Glomerular visceral epithelial cell (primary cell): Measurements from ENCODE around the gene ANKRD65.

Experiments
- DNase-seq: peaks from one replicate; pipeline ENCODE4 v3.0.0-alpha.2; 2016; ENCODE audit errors: extremely low spot score

Gene ANKRD65

GRCh38 chr1:1442069-1442770, 21.1 kb upstream of the ANKRD65 start:
- DNase-seq = no peak

- DNase-seq = peak; percentile 54
These were observed 20.2 kb upstream of the ANKRD65 start for GRCh38 chr1:1441002-1441888.

GRCh38 chr1:1440262-1441001, 19.4 kb upstream of the ANKRD65 start:
- DNase-seq = no peak

GRCh38 chr1:1439546-1440261, 18.6 kb upstream of the ANKRD65 start:
- no peak for DNase-seq

- no peak for DNase-seq
These were observed 17.7 kb upstream of the ANKRD65 start for GRCh38 chr1:1438531-1439381.

- DNase-seq = peak; percentile 91
These were observed 16.9 kb upstream of the ANKRD65 start for GRCh38 chr1:1437904-1438376.

GRCh38 chr1:1437033-1437903, 16.2 kb upstream of the ANKRD65 start:
- DNase-seq = no peak

GRCh38 chr1:1436630-1437032, 15.6 kb upstream of the ANKRD65 start:
- no peak for DNase-seq

- DNase-seq = no peak
These were observed 15.0 kb upstream of the ANKRD65 start for GRCh38 chr1:1435911-1436629.

GRCh38 chr1:1435106-1435903, 14.2 kb upstream of the ANKRD65 start, which contains the start of gene VWA1:
TSS of gene VWA1 (plus strand) at chr1:1435690. CDS start at chr1:1435749, 59 bp downstream.
- peak; percentile 74 for DNase-seq

GRCh38 chr1:1434824-1435105, 13.7 kb upstream of the ANKRD65 start:
- DNase-seq = no peak

GRCh38 chr1:1434131-1434823, 13.2 kb upstream of the ANKRD65 start:
- no peak for DNase-seq

GRCh38 chr1:1433804-1434130, 12.7 kb upstream of the ANKRD65 start:
- no peak for DNase-seq

- no peak for DNase-seq
These were observed 12.1 kb upstream of the ANKRD65 start for GRCh38 chr1:1432951-1433803.

GRCh38 chr1:1432274-1432950, 11.3 kb upstream of the ANKRD65 start:
- DNase-seq = no peak

- DNase-seq = no peak
These were observed 10.8 kb upstream of the ANKRD65 start for GRCh38 chr1:1431845-1432273.
